OCI-LY3 (cell line): ENCODE results near the gene GALK2.
A peak's percentile ranks its signal among the peaks of the same experiment; 100 is the strongest.

Experiments used
- H2AFZ ChIP-seq: fragments of 200-600, 300-600 bp; shearing (Covaris generic); 2 replicates; pipeline ENCODE4 v1.6.0; 2014; ENCODE audit warnings: antibody characterized with exemption, low read depth, low read length
- H3K27ac ChIP-seq: fragments of 200-600, 300-600 bp; sonication (generic); 2 replicates; pipeline ENCODE4 v1.5.1; 2014; ENCODE audit warnings: mild to moderate bottlenecking, low read length, moderate library complexity, mixed read lengths
- H3K27me3 ChIP-seq: fragments of 200-600, 300-600 bp; sonication (generic); 2 replicates; pipeline ENCODE4 v1.6.1; 2014; ENCODE audit warnings: low read depth, low read length, mixed read lengths
- H3K36me3 ChIP-seq: fragments of 200-600, 300-600 bp; sonication (generic); replicated peaks from 2 replicates; pipeline ENCODE3; 2014; ENCODE audit warnings: low read depth, low read length, mixed read lengths
- H3K4me1 ChIP-seq: fragments of 300-600, 200-600 bp; sonication (generic); 2 replicates; pipeline ENCODE4 v1.6.1; 2014; ENCODE audit warnings: low read length, mixed read lengths
- H3K4me2 ChIP-seq: fragments of 200-600, 300-600 bp; sonication (generic); 2 replicates; pipeline ENCODE4 v1.6.1; 2014; ENCODE audit warnings: low read length, mixed read lengths
- H3K4me3 ChIP-seq: fragments of 300-600, 200-600 bp; sonication (generic); 2 replicates; pipeline ENCODE4 v1.5.1; 2014; ENCODE audit warnings: antibody characterized with exemption, mild to moderate bottlenecking, low read length, moderate library complexity
- H3K79me2 ChIP-seq: fragments of 300-600, 200-600 bp; shearing (Covaris generic); 2 replicates; pipeline ENCODE4 v1.6.1; 2014; ENCODE audit warnings: mild to moderate bottlenecking, low read length, mixed read lengths
- H3K9ac ChIP-seq: fragments of 300-600, 200-600 bp; shearing (Covaris generic); 2 replicates; pipeline ENCODE4 v1.6.0; 2014; ENCODE audit warnings: mild to moderate bottlenecking, low read length, moderate library complexity
- H3K9me3 ChIP-seq: fragments of 200-600, 300-600 bp; shearing (Covaris generic); 2 replicates; pipeline ENCODE4 v1.6.1; 2014; ENCODE audit warnings: low read length, mixed read lengths; ENCODE audit not compliant: insufficient read depth
- H4K20me1 ChIP-seq: fragments of 200-600, 300-600 bp; sonication (generic); 2 replicates; pipeline ENCODE4 v1.6.1; 2016; ENCODE audit warnings: low read length, mixed read lengths; ENCODE audit not compliant: insufficient read depth
- EZH2phosphoT487 ChIP-seq: fragments of 200-600 bp; shearing (Covaris generic); IDR thresholded peaks from 2 replicates; pipeline ENCODE4 v1.6.1; 2018; ENCODE audit warnings: antibody characterized with exemption, mixed run types, low read depth
- TF ChIP-seq, protein P1 (sequence below): fragments of 200-600, 300-600 bp; sonication (generic); IDR thresholded peaks from 2 replicates; pipeline ENCODE4 v1.5.1; 2014; ENCODE audit warnings: antibody characterized with exemption, low read length, low read depth

The GALK2 gene

DNA sequence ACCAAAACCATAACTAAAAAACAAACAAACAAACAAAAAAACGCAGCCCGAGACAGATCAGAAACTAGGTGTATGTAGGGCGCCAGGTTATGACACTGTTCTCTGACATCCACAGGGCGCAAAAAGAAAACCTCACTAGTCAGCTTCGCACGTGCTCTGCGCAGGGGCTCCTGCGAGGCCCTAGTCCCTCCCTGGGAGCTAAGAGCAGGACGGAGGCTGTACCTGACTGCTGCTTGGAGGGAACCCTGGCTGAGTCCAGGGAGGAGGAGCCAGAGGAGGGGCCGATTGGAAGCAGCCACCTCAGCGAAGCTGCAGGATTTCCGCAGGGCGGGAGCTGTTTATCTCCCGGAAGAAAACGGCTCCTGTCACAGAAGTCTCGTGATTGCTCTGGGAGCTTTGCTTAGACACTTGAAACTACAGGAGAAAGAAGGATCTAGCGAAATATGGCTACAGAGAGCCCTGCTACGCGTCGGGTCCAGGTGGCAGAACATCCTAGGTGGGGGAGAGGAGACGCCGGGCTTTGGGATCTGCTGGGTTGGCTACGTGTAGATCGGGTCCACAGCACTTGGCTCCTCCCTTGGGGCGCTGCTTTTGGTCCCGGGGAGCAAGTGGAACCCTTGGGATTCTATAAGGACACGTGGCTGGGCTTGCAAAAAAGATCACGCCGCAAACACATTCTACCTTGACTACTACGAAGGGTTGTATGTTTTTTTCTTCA lies at the start of gene GALK2:
Gene GALK2, plus strand, starts transcription at position 368 of the 718 bp plus-strand sequence. Its CDS starts 76 bp downstream, at position 444.
- Histone ChIP-seq H3K9ac (peak within 1 kb of the TSS; percentile 73), H3K79me2 (peaks cover 3% of the 10 kb centered on the region), H2AFZ (peak within 1 kb of the TSS; percentile 92), H3K9me3 (no peaks in the 10 kb centered on the region), H3K27ac (no peak within 1 kb of the TSS), H4K20me1 (no peaks in the 10 kb centered on the region), H3K4me1 (peaks cover 12% of the 10 kb centered on the region), H3K36me3 (no peaks in the 10 kb centered on the region), H3K4me2 (peak within 1 kb of the TSS; percentile 89), H3K4me3 (peak within 1 kb of the TSS; percentile 88), H3K27me3 (no peaks in the 10 kb centered on the region)
- TF ChIP-seq, protein P1, sequence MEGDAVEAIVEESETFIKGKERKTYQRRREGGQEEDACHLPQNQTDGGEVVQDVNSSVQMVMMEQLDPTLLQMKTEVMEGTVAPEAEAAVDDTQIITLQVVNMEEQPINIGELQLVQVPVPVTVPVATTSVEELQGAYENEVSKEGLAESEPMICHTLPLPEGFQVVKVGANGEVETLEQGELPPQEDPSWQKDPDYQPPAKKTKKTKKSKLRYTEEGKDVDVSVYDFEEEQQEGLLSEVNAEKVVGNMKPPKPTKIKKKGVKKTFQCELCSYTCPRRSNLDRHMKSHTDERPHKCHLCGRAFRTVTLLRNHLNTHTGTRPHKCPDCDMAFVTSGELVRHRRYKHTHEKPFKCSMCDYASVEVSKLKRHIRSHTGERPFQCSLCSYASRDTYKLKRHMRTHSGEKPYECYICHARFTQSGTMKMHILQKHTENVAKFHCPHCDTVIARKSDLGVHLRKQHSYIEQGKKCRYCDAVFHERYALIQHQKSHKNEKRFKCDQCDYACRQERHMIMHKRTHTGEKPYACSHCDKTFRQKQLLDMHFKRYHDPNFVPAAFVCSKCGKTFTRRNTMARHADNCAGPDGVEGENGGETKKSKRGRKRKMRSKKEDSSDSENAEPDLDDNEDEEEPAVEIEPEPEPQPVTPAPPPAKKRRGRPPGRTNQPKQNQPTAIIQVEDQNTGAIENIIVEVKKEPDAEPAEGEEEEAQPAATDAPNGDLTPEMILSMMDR, result no peak

DNA sequence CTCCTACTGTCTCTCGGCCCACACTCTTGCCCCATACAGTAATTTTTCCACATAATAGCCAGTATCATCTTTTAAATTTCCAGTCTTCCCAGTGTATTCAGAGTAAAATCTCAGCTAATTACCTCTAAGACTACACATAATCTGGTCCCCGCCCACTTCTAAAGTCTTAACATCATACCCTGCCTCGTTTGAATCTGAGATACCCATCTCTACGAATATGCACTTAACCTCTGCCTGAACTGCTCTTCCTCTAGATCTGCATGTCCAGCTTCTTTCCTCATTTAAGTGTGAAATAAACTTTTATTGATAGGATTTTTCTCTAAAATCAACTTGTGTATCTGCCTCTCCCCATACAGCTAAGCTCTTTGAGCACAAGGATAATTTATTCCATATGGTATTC lies 49.2 kb upstream of the GALK2 start:
- peaks cover 22% of the 10 kb centered on the region for H3K36me3 ChIP-seq
- H3K4me3 ChIP-seq, result no peak overlapping the region

DNA sequence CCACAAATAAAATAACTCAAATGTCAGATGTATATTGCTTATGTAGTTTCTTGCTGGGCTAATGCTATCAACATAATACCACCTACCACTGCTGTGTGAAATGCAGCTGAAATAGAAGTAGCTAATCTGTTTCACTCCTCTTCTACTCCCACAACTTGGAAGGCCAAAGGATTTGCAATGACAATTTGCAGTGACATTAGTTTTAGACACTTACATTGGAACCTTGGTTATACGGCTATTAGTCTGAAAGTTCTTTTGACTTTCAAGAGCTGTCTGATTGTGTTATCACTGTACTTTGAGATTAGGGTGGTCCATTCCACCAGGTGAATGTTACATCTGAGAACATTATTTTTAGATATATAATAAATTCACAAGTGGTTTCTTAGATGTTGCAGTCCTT lies 48.1 kb upstream of the GALK2 start:
- H4K20me1 ChIP-seq, result no peaks in the 10 kb centered on the region
- H3K36me3 ChIP-seq, result peaks cover 17% of the 10 kb centered on the region
- H3K4me3 ChIP-seq, result no peak overlapping the region
- no peaks in the 10 kb centered on the region for H3K27me3 ChIP-seq
- no peak overlapping the region for H3K27ac ChIP-seq
- H2AFZ ChIP-seq, result no peak overlapping the region
- H3K9me3 ChIP-seq, result no peaks in the 10 kb centered on the region
- no peaks in the 10 kb centered on the region for H3K4me1 ChIP-seq
- H3K79me2 ChIP-seq, result no peaks in the 10 kb centered on the region
- no peak overlapping the region for H3K9ac ChIP-seq
- TF ChIP-seq, protein P1, result no peak
- TF ChIP-seq EZH2phosphoT487, result no peak
- no peak overlapping the region for H3K4me2 ChIP-seq

More for the DNA sequence above, 49.2 kb upstream of the GALK2 start:
- Histone ChIP-seq H3K9me3 (no peaks in the 10 kb centered on the region), H4K20me1 (peaks cover 3% of the 10 kb centered on the region; the same call in 1 of the 2 replicates), H2AFZ (no peak overlapping the region), H3K4me2 (no peak overlapping the region), H3K4me1 (no peaks in the 10 kb centered on the region), H3K9ac (no peak overlapping the region), H3K27me3 (no peaks in the 10 kb centered on the region), H3K27ac (no peak overlapping the region), H3K79me2 (peaks cover 3% of the 10 kb centered on the region; the same call in 1 of the 2 replicates)
- TF ChIP-seq, protein P1, result no peak
- no peak for TF ChIP-seq EZH2phosphoT487

DNA sequence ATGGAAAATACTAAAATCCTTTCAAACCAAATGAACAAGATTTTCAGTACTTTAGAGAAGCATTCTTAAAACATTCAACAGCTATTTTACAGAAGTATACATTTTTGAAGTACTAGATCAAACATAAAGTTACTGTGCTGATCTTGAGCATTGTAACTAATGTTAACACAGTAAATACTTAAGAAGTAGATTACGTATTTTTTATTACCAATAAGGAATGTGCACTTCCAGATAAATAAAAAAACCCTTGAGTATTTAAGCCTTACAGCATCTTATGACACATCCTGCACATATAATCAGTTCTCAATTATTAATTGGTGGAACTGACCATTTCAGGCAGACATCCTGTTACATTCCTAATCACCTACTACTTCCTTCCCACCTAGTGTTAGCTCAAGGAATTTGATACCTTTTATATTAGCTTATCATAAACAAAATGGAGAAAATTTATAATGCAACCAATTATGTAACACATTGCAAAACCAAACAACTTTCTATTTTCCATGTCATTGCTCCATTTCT lies 47.4 kb upstream of the GALK2 start:
- peaks cover 22% of the 10 kb centered on the region for H3K36me3 ChIP-seq
- TF ChIP-seq, protein P1, result no peak
- no peak for TF ChIP-seq EZH2phosphoT487
- no peaks in the 10 kb centered on the region for H3K4me1 ChIP-seq
- no peaks in the 10 kb centered on the region for H3K9me3 ChIP-seq
- no peaks in the 10 kb centered on the region for H4K20me1 ChIP-seq
- no peaks in the 10 kb centered on the region for H3K79me2 ChIP-seq
- no peak overlapping the region for H2AFZ ChIP-seq
- no peak overlapping the region for H3K27ac ChIP-seq
- no peak overlapping the region for H3K4me2 ChIP-seq
- H3K9ac ChIP-seq, result no peak overlapping the region
- no peak overlapping the region for H3K4me3 ChIP-seq
- no peaks in the 10 kb centered on the region for H3K27me3 ChIP-seq
